ENCODE data around the gene TMCC2.

TMCC2 gene

DNA sequence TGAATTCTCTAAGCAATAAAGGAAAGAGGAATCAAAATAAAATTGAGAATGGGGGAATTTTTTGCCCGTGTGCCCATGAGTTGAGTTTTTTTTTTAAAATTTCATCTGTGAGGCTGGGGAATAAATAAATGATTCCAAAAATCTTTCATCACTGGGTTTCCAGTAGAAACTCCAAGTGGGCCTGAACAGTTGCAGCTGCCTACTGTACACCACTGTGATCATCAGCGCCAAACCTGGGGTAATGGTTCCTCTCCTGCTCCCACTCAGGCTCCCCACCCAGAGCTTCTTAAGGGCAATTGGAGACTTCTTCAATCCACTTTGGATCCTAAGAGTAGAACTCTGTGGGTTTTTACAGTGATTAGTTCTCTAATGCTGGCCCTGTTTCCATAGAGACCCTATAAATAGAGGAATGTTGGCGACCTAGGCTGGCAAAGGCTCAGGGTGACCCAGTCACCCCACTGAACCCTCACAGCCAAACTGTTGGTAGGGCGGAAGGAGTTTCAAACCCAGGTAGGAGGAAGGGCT lies 9.3 kb downstream of the TMCC2 start:
- no peaks in the 10 kb centered on the region for H3K36me3 ChIP-seq (ENCODE audit: low read depth)
- H3K4me1 ChIP-seq (ENCODE audit: insufficient read depth, poor library complexity, severe bottlenecking): no peaks in the 10 kb centered on the region
- no peaks in the 10 kb centered on the region for H3K9me3 ChIP-seq (ENCODE audit: severe bottlenecking)
- no peak for ATAC-seq (ENCODE audit: low read depth)
- no peaks in the 10 kb centered on the region for H3K27me3 ChIP-seq (ENCODE audit: insufficient read depth, poor library complexity, severe bottlenecking)
- H3K4me3 ChIP-seq (ENCODE audit: severe bottlenecking): no peak overlapping the region
- H3K27ac ChIP-seq (ENCODE audit: poor library complexity, severe bottlenecking): no peak overlapping the region
- TF ChIP-seq CTCF (IDR thresholded peaks at IDR 0.05; ENCODE audit: poor library complexity, severe bottlenecking): no peak
- DNase-seq (ENCODE audit: low spot score): no peak

DNA sequence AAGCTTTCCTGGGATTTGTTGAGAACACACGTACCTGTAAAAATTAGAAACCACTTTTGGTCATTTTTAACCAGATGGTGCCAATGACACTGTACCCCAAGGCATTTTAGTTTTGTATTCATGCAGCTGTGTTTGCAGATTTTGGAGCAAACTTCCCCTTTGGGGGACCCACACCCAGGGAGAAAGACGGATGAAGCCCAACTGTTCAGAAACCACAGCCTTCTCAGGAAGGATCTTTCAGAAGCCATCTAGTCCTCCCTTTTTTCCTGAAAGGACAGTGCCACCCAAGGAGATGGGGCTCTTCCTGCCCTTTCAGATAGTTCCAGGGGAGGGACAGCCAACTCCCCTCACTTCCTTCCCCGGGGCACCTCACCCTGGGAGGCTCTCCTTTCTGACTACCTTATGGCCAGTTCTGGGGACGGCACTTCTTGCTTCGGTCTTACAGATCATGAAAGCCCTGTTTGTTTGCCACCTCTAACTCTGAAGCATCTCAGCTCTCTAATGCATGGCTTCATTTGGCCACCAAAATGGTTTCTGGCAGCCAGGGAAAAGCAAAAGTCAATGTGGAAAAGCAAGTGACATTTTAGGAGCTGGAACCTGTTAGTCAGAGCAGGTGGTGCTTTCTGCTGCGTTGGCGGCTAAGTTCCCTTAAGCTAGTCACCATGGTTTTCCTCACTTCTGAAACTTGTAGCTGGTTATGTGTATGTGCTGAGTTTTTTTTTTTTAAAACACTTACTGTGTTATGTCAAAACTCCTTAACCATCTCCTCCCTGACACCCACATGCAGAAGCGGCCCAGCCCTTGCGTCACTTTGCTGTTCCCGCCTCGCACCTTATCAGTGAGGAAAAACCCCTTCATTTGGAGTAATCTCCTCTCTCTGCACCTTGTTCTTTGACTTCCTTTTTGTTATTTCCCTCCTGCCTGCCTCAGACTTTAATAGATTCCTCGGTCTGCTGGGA lies 10.1 kb downstream of the TMCC2 start:
- TF ChIP-seq CTCF (IDR thresholded peaks at IDR 0.05; ENCODE audit: poor library complexity, severe bottlenecking): no peak
- DNase-seq (ENCODE audit: low spot score): no peak
- Histone ChIP-seq H3K27ac (ENCODE audit: poor library complexity, severe bottlenecking) (no peak overlapping the region), H3K4me1 (ENCODE audit: insufficient read depth, poor library complexity, severe bottlenecking) (no peaks in the 10 kb centered on the region), H3K9me3 (ENCODE audit: severe bottlenecking) (no peaks in the 10 kb centered on the region), H3K27me3 (ENCODE audit: insufficient read depth, poor library complexity, severe bottlenecking) (no peaks in the 10 kb centered on the region), H3K4me3 (ENCODE audit: severe bottlenecking) (no peak overlapping the region), H3K36me3 (ENCODE audit: low read depth) (no peaks in the 10 kb centered on the region)
- ATAC-seq (ENCODE audit: low read depth): no peak

- TF ChIP-seq CTCF (IDR thresholded peaks at IDR 0.05; ENCODE audit: poor library complexity, severe bottlenecking): no peak
- Histone ChIP-seq H3K36me3 (ENCODE audit: low read depth) (no peaks in the 10 kb centered on the region), H3K27me3 (ENCODE audit: insufficient read depth, poor library complexity, severe bottlenecking) (no peaks in the 10 kb centered on the region), H3K9me3 (ENCODE audit: severe bottlenecking) (no peaks in the 10 kb centered on the region), H3K27ac (ENCODE audit: poor library complexity, severe bottlenecking) (no peak overlapping the region), H3K4me1 (ENCODE audit: insufficient read depth, poor library complexity, severe bottlenecking) (no peaks in the 10 kb centered on the region), H3K4me3 (ENCODE audit: severe bottlenecking) (no peak overlapping the region)
- DNase-seq (ENCODE audit: low spot score) (no peak), ATAC-seq (ENCODE audit: low read depth) (no peak)
Observed at GRCh38 chr1:205239078-205239477, 11.3 kb downstream of the TMCC2 start.

- no peaks in the 10 kb centered on the region for H3K4me1 ChIP-seq (ENCODE audit: insufficient read depth, poor library complexity, severe bottlenecking)
- no peak overlapping the region for H3K27ac ChIP-seq (ENCODE audit: poor library complexity, severe bottlenecking)
- DNase-seq (ENCODE audit: low spot score) (no peak), ATAC-seq (ENCODE audit: low read depth) (no peak)
- no peaks in the 10 kb centered on the region for H3K9me3 ChIP-seq (ENCODE audit: severe bottlenecking)
- no peaks in the 10 kb centered on the region for H3K27me3 ChIP-seq (ENCODE audit: insufficient read depth, poor library complexity, severe bottlenecking)
- TF ChIP-seq CTCF (IDR thresholded peaks at IDR 0.05; ENCODE audit: poor library complexity, severe bottlenecking): no peak
- H3K36me3 ChIP-seq (ENCODE audit: low read depth): no peaks in the 10 kb centered on the region
- no peak overlapping the region for H3K4me3 ChIP-seq (ENCODE audit: severe bottlenecking)
Observed at GRCh38 chr1:205240118-205240517, 12.4 kb downstream of the TMCC2 start.

- ATAC-seq (ENCODE audit: low read depth) (no peak), DNase-seq (ENCODE audit: low spot score) (no peak)
- H3K27ac ChIP-seq (ENCODE audit: poor library complexity, severe bottlenecking): no peak overlapping the region
- no peak for TF ChIP-seq CTCF (IDR thresholded peaks at IDR 0.05; ENCODE audit: poor library complexity, severe bottlenecking)
- H3K4me3 ChIP-seq (ENCODE audit: severe bottlenecking): no peak overlapping the region
- H3K9me3 ChIP-seq (ENCODE audit: severe bottlenecking): no peaks in the 10 kb centered on the region
- no peaks in the 10 kb centered on the region for H3K36me3 ChIP-seq (ENCODE audit: low read depth)
- no peaks in the 10 kb centered on the region for H3K4me1 ChIP-seq (ENCODE audit: insufficient read depth, poor library complexity, severe bottlenecking)
- no peaks in the 10 kb centered on the region for H3K27me3 ChIP-seq (ENCODE audit: insufficient read depth, poor library complexity, severe bottlenecking)
Observed at GRCh38 chr1:205240569-205240968, 12.8 kb downstream of the TMCC2 start.

Data from RWPE2 (cell line).